Parathyroid adenoma (tissue), 2 donors: ENCODE results near the gene ZBP1.

ENCODE experiments used
- H2AFZ ChIP-seq: fragments of 300-600 bp; sonication (generic); one replicate; pipeline ENCODE4 v1.7.0; 2017; ENCODE audit warnings: antibody characterized with exemption, mild to moderate bottlenecking
- H3K27ac ChIP-seq: fragments of 300-600 bp; sonication (generic); one replicate; pipeline ENCODE4 v1.7.0; 2017
- H3K27me3 ChIP-seq: fragments of 300-600 bp; sonication (generic); one replicate; pipeline ENCODE4 v1.7.0; 2017; ENCODE audit warnings: low read length; ENCODE audit not compliant: control insufficient read depth, insufficient read depth
- H3K36me3 ChIP-seq: fragments of 300-600 bp; sonication (generic); one replicate; pipeline ENCODE4 v1.7.0; 2017; ENCODE audit warnings: low read length; ENCODE audit not compliant: control insufficient read depth, insufficient read depth
- H3K4me1 ChIP-seq: fragments of 300-600 bp; sonication (generic); one replicate; pipeline ENCODE4 v1.7.0; 2017; ENCODE audit warnings: control low read depth
- H3K4me2 ChIP-seq: fragments of 300-600 bp; sonication (generic); one replicate; pipeline ENCODE4 v1.7.0; 2017; ENCODE audit warnings: low read length
- H3K4me3 ChIP-seq: fragments of 300-600 bp; sonication (generic); one replicate; pipeline ENCODE4 v1.7.0; 2017; ENCODE audit warnings: low read depth, low read length
- H3K79me2 ChIP-seq: fragments of 300-600 bp; sonication (generic); one replicate; pipeline ENCODE4 v1.7.0; 2017; ENCODE audit warnings: control low read depth
- H3K9ac ChIP-seq: fragments of 300-600 bp; sonication (generic); one replicate; pipeline ENCODE4 v1.7.0; 2017; ENCODE audit warnings: mild to moderate bottlenecking
- H3K9me3 ChIP-seq: fragments of 300-600 bp; sonication (generic); one replicate; pipeline ENCODE4 v1.7.0; 2017; ENCODE audit warnings: low read length; ENCODE audit not compliant: control insufficient read depth
- CTCF ChIP-seq: fragments of 300-600 bp; sonication (generic); IDR thresholded peaks from one replicate; pipeline ENCODE4 v1.7.0; 2017; ENCODE audit warnings: antibody characterized with exemption, mild to moderate bottlenecking
- donor health status: primary hyperparathyroidism.

Gene ZBP1

DNA sequence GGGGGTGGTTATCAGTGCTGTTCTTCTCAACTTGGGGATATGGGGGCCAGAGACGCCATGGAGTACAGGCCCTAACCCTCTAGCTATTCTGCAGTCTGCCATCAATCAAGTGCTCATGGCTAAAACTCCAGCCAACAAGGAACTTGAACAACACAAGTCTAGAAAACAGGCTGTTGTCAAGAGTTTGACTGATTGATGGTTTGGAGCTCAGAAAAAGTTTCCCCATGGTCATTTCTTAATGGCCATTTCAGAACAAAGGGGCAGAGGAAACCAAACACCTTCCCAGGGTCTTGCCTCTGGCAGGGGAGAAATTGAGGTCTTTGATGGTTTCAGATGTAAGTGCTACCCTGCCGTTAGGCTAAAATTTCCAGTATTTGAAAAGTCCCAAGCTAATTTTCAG, 44.2 kb downstream of the ZBP1 start:
- H3K27ac ChIP-seq = no peak overlapping the region
- peaks cover 1% of the 10 kb centered on the region for H3K4me1 ChIP-seq
- TF ChIP-seq CTCF = no peak
- no peak overlapping the region for H3K9ac ChIP-seq
- no peaks in the 10 kb centered on the region for H3K36me3 ChIP-seq
- H3K79me2 ChIP-seq = no peaks in the 10 kb centered on the region
- no peaks in the 10 kb centered on the region for H3K9me3 ChIP-seq
- no peak overlapping the region for H3K4me3 ChIP-seq
- H3K27me3 ChIP-seq = no peaks in the 10 kb centered on the region
- H3K4me2 ChIP-seq = no peak overlapping the region
- no peak overlapping the region for H2AFZ ChIP-seq

DNA sequence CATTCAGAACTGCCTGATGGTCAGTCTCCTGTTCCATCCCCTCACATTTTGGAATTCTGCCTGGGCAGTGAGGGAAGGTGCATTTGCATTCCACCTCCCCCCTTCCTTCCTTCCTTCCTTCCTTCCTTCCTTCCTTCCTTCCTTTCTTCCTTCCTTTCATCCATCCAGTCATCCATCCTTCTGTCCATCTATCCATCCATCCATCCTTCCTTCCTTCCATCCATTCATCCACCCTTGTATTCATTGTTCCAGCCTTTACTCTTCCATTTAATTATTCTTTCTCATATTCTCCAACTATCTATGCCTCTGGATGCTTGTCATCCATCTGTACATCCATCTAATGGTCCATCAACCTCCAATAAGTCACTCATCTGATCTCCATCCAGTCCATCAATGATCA, 45.3 kb downstream of the ZBP1 start:
- Histone ChIP-seq H3K79me2 (no peaks in the 10 kb centered on the region), H3K4me2 (no peak overlapping the region), H2AFZ (no peak overlapping the region), H3K27me3 (no peaks in the 10 kb centered on the region), H3K9me3 (no peaks in the 10 kb centered on the region), H3K27ac (no peak overlapping the region), H3K9ac (no peak overlapping the region), H3K4me3 (no peak overlapping the region), H3K36me3 (no peaks in the 10 kb centered on the region), H3K4me1 (peaks cover 7% of the 10 kb centered on the region)
- TF ChIP-seq CTCF = no peak

GRCh38 chr20:57573894-57574293, 46.3 kb downstream of the ZBP1 start:
- H3K4me1 ChIP-seq = peaks cover 7% of the 10 kb centered on the region
- no peaks in the 10 kb centered on the region for H3K79me2 ChIP-seq
- H3K4me3 ChIP-seq = no peak overlapping the region
- H3K9me3 ChIP-seq = no peaks in the 10 kb centered on the region
- no peaks in the 10 kb centered on the region for H3K27me3 ChIP-seq
- H3K4me2 ChIP-seq = no peak overlapping the region
- no peak for TF ChIP-seq CTCF
- no peak overlapping the region for H2AFZ ChIP-seq
- no peaks in the 10 kb centered on the region for H3K36me3 ChIP-seq
- H3K27ac ChIP-seq = no peak overlapping the region
- no peak overlapping the region for H3K9ac ChIP-seq

GRCh38 chr20:57573242-57573641, 47.0 kb downstream of the ZBP1 start:
- Histone ChIP-seq H3K36me3 (no peaks in the 10 kb centered on the region), H2AFZ (no peak overlapping the region), H3K4me3 (no peak overlapping the region), H3K4me2 (no peak overlapping the region), H3K27ac (no peak overlapping the region), H3K4me1 (peaks cover 7% of the 10 kb centered on the region), H3K9me3 (no peaks in the 10 kb centered on the region), H3K9ac (no peak overlapping the region), H3K79me2 (no peaks in the 10 kb centered on the region), H3K27me3 (no peaks in the 10 kb centered on the region)
- no peak for TF ChIP-seq CTCF

- H3K4me1 ChIP-seq = peaks cover 7% of the 10 kb centered on the region
- no peak overlapping the region for H3K9ac ChIP-seq
- no peak overlapping the region for H3K4me2 ChIP-seq
- no peaks in the 10 kb centered on the region for H3K79me2 ChIP-seq
- H3K4me3 ChIP-seq = no peak overlapping the region
- TF ChIP-seq CTCF = no peak
- H3K36me3 ChIP-seq = no peaks in the 10 kb centered on the region
- no peak overlapping the region for H2AFZ ChIP-seq
- no peak overlapping the region for H3K27ac ChIP-seq
- no peaks in the 10 kb centered on the region for H3K27me3 ChIP-seq
- no peaks in the 10 kb centered on the region for H3K9me3 ChIP-seq
Observed at GRCh38 chr20:57571782-57572416, 48.3 kb downstream of the ZBP1 start.
